Right lung (tissue), 10 donors: ENCODE results near the gene SGPP2. TPM values are rescaled to one million over a fixed set of nuclear protein-coding genes. Genes with fewer than 3 reads are reported as not detected.
"Not testable (repeated sequence)": the region's sequence is repeated elsewhere in the genome, so short reads cannot be mapped to it uniquely, and the experiment has no call there.

ENCODE experiments used
- DNase-seq, 2 donors: peaks; one replicate each; pipeline ENCODE4 v3.0.0-alpha.2; 2013
- long read RNA-seq, 8 donors: transcript quantifications; one replicate each; lab custom pipeline, GENCODE V29; 2026
- polyA plus RNA-seq, 5 donors: library from polyadenylated mRNA; unstranded; fragments of 120-200 nt; gene quantifications; one replicate each; pipeline versions ENCODE4 v1.2.1 to v1.2.3, GENCODE V29; 2013; ENCODE audit warnings: inconsistent platforms in 1 of 5, low replicate concordance in 1 of 5; ENCODE audit not compliant: insufficient read length in 5 of 5, insufficient read depth in 1 of 5

Gene SGPP2, protein sequence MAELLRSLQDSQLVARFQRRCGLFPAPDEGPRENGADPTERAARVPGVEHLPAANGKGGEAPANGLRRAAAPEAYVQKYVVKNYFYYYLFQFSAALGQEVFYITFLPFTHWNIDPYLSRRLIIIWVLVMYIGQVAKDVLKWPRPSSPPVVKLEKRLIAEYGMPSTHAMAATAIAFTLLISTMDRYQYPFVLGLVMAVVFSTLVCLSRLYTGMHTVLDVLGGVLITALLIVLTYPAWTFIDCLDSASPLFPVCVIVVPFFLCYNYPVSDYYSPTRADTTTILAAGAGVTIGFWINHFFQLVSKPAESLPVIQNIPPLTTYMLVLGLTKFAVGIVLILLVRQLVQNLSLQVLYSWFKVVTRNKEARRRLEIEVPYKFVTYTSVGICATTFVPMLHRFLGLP
- polyA plus RNA-seq, result 1 to 10 TPM; 2.3 to 5.5 (median 4.3) TPM
- long read RNA-seq, donor 1, partial matches to known transcripts, result 0 of 3 reads
- long read RNA-seq, donor 1, other reads (novel, unspliced or antisense), result 0 of 3 reads
- long read RNA-seq, donor 2, result 0 reads
- long read RNA-seq, donor 3, partial matches to known transcripts, result 0 of 1 reads
- long read RNA-seq, donor 3, other reads (novel, unspliced or antisense), result 0 of 1 reads
- long read RNA-seq, donor 4, result 0 reads
- long read RNA-seq, donor 5, result 0 reads
- long read RNA-seq, donor 6, partial matches to known transcripts, result 0 of 1 reads
- long read RNA-seq, donor 6, other reads (novel, unspliced or antisense), result 0 of 1 reads
- long read RNA-seq, donor 7, partial matches to known transcripts, result 0 of 1 reads
- long read RNA-seq, donor 7, other reads (novel, unspliced or antisense), result 0 of 1 reads
- long read RNA-seq, donor 8, result 0 reads

GRCh38 chr2:222424276-222424728 is at the start of gene SGPP2:
Gene SGPP2 (plus strand): TSS chr2:222424543. CDS start chr2:222424603, 60 bp downstream.
- no peak for DNase-seq

DNA sequence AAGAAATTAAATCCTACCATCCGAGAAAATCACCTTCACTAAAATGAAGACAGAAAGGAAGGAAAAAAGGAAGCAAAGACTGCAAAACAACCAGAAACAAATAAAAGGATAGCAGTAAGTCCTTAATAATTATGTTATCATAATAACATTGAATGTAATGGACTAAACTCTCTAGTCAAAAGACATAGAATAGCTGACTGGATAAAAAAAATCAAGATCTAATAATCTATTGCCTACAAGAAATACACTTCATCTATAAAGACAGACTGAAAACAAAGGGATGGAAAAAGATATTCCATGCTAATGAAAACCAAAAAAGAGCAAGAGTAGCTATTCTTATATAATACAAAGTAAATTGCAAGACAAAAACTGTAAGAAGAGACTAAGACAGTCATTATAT is 48.5 kb upstream of the SGPP2 start:
- no peak for DNase-seq

DNA sequence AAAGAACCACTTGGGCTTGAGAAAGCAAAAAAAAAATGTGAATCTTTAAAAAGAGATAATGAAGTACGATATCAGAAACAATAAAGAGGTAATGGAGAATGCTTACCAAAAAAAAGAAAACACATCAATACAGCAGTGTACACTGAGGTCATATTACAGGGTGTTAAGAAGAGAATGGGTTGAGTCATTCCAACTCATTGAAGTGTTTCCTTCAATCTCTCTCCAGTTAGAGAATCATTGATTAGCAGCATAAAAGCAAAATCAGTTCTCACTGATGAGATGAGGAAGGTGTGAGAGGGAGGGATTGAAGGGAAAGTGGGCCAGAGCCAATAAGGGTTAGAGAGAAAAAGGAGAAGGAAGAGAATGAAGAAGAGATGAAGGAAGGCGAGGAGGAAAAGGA is 43.9 kb upstream of the SGPP2 start:
- DNase-seq, result no peak

DNA sequence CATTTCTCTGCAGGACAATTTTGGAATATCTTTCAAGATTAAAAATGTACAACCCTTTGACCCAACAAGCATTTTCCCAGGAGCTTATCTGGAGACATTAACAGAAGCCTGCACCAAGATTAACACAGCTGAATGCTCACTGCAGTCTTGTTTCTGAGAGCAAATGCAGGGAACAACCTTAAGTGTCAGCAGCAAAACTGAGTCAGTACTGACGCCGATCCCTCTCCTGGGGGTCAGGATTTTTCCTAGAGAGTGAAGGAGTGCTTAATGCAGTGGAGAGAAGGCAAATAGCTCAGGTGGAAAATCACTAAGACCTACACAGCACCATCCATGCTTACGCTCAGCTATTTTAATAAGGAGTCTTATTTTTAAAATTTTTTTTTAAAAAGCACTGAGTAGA is 42.8 kb upstream of the SGPP2 start:
- DNase-seq, result no peak

DNA sequence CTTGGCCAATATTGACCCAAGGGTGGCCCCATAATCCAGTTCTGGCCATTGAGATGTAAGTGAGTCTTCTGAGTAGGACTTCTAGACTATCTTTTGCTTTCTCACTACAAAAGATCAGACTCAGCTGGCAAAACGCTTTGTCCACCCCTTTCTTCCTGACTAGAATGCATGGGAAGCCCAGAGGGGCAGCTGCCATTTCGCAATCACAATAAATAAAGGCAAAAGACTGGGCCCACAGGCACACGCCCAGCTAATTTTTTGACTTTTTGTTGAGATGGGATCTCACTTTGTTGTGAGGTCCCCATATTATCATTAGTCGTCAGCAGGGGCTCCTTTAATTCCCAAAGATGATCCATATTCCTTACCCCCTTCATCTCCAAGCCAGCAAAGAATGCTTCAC is 41.1 kb upstream of the SGPP2 start:
- DNase-seq, result no peak

- no peak for DNase-seq
Measured at GRCh38 chr2:222391743-222392285, 32.5 kb upstream of the SGPP2 start.

DNA sequence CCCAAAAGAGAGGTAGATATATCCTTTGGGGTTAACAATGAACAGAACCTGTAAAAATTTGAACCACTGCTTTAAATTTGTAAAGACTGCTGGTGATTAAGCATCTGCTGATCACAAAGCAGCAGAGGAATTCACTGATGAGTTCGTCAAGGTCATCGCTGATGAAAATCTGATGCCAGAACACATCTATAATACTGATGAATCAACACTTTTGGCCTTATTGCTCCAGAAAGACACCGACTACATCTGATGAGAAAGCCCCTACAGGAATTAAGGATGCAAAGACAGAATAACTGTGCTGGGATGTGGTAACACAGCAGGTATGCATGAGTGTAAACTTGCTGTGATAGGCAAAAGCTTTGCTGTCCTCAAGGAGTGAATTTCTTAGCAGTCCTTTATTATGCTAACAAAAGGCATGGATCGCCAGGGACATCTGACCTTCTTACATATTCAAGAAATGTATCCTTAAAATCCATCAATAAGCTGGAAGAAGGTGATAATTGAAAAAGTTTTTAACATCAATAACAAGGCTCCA is 30.5 kb upstream of the SGPP2 start:
- DNase-seq, result no peak

- DNase-seq, result no peak
Measured at GRCh38 chr2:222398446-222398885, 25.9 kb upstream of the SGPP2 start.

- no peak for DNase-seq
Measured at GRCh38 chr2:222399038-222399783, 25.1 kb upstream of the SGPP2 start.

DNA sequence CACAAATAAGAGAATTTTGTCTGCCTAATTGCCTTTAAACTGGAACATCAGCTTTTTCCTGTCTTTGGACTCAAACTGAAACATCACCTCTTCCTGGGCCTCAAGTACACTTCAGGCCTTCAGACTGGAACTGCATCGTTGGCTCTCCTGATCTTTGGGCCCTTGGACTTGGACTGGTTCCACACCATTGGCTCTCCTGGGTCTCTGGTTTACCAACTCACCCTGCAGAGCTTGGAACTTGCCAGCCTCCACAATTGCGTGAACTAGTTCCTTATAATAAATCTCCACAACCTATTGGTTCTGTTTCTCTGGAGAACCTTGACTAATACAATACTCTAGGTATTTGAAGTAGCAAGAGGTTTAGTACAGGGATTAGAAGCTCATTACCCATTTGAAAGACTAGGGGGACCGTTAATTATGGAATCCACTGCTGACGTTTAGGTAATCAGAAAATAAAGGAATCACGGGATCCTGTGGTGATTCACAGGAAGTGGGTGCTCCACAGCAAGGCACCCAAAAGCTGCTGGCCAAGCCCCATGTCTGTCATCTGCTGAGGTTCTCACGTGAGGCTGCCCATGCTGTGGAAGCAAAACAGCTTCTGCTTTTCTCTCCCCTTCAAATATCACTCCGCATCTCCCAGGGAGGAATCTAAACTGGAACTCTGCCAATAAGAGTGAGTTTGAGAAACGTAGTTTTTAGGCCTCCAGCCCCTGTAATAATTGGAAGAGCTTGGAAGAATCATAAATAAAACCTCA is 20.0 kb upstream of the SGPP2 start:
- no peak for DNase-seq

- DNase-seq, result no peak
Measured at GRCh38 chr2:222408684-222409083, 15.7 kb upstream of the SGPP2 start.

DNA sequence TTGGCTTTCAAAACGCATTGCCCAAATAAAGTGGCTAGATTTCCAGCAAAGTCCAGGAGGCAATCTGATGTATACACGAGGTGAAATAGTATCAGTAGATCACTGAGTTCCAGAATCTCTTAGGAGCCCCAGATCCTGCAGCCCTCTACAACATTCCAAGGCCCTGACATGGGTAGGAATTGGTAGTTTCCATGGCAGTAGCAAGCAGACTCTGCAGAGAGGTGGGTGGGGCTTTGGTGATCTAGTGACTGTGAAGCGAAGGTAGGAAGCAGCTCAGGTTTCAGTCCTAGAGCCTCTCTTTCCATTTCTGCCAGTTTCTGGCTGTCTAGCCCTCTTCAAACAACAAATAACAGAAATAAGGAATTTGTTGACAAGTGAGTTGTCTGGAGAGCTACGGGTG is 13.8 kb upstream of the SGPP2 start:
- no peak for DNase-seq

DNA sequence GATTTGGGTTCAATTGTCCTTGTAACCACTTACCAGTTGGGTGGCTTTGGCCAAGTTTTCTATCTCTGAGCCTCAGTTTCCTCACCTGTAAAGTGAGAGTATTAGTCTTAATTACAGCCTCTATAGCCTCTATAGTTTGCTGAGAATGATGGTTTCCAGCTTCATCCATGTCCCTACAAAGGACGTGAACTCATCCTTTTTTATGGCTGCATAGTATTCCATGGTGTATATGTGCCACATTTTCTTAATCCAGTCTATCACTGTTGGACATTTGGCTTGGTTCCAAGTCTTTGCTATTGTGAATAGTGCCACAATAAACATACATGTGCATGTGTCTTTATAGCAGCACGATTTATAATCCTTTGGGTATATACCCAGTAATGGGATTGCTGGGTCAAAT is 12.0 kb upstream of the SGPP2 start:
- not testable (repeated sequence) for DNase-seq

- no peak for DNase-seq
Measured at GRCh38 chr2:222413295-222413911, 10.9 kb upstream of the SGPP2 start.

GRCh38 chr2:222418739-222419138 is 5.6 kb upstream of the SGPP2 start:
- no peak for DNase-seq

- no peak for DNase-seq
Measured at GRCh38 chr2:222420508-222420907, 3.8 kb upstream of the SGPP2 start.

DNA sequence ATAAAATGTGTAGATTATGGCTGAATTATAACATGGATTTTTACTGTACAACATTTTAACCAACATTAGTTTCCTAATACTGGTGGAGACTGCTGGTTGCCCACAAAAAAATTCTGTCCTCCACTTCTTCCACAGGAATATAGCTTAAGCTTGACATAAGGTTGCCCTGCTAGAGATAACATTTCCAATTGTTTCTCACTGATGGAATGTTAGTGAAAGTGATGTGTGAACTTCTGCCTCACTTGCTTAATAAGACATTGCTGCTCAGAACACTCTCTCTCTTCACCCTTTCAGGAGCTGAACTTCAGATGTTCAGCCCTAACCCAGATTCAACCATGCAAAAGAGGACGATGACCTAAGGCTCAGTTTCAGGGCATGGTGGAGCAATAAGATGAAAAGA is 2.7 kb upstream of the SGPP2 start:
- DNase-seq, result no peak

DNA sequence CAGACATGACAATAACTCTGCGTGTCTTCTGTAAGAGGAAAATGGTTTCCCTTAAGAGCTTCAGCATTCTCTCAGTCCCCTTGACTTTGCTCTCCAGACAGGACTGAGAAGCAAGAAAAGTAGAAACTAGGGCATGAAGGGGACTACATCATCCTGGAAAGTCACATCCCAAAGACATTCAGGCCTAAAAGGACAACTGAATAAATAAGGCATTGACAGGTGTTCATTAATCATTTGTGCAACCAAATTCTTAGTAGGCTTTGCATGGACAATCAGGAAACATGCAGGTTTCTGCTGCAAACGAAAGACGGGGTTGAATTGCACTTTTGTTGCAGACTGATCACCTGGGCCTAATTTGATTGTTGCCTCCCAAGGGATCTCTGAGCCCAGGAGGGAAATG is 1.2 kb upstream of the SGPP2 start:
- DNase-seq, result no peak

DNA sequence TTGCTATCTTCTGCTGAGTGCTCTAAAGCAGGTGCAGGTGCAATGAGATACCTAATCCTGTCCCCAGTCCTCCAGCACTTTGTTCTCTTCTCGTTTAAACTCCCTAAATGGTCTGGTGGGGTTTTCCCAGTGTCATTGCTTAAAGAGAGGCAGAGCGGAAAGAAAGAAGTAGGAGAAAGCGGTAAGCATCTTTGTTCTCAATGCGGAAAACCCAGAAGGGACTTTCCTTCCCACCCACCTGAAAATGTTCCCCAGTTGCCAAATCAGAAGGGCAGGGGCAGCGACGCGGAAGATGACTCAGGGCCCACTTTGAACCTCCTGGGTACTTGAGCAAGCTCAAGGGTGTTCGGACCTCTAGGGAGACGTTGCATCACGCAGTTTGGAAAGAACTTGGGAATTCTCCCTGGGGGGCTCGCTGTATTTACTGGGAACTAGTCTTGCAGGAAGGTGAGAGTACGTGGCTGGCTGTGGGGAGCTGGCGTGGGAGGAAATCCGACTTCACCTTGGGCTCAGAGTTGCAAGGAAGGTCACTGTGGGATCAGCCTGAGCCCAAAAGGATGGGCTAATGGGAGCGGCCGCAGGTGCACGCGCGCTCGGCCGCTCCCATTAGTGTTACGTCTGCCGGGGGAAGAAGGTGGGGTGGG is 589 bp upstream of the SGPP2 start:
- no peak for DNase-seq
